HepG2 (cell line): ENCODE results near the gene TMEM127. TPM values are rescaled to one million over a fixed set of nuclear protein-coding genes. Genes with fewer than 3 reads are reported as not detected.

Source experiments
- BCL6 ChIP-seq: IDR thresholded peaks from 2 replicates; pipeline ENCODE4 v1.6.1; 2016; ENCODE audit warnings: missing genetic modification reagents, missing compliant biosample characterization
- CC2D1A ChIP-seq: sonication (generic); formaldehyde crosslinking; IDR thresholded peaks from 2 replicates; pipeline ENCODE4 v1.8.1; 2023; ENCODE audit warnings: mild to moderate bottlenecking, missing genetic modification reagents
- CREM ChIP-seq, 2 experiments: sonication (generic) in 1 of 2; formaldehyde crosslinking in 1 of 2; IDR thresholded peaks; 2 replicates each; pipeline versions ENCODE4 v1.4.0 to v1.6.1; 2016 to 2020; ENCODE audit warnings: antibody characterized with exemption in 1 of 2, mild to moderate bottlenecking in 1 of 2, missing genetic modification reagents in 1 of 2
- DNMT3B ChIP-seq: conservative IDR thresholded peaks from 2 replicates; pipeline ENCODE4 v1.6.1; 2016; ENCODE audit warnings: missing biosample characterization, control low read depth
- ELK4 ChIP-seq: sonication (generic); formaldehyde crosslinking; IDR thresholded peaks from 2 replicates; pipeline ENCODE4 v1.9.0; 2021; ENCODE audit warnings: missing genetic modification reagents, borderline replicate concordance
- FOXA1 ChIP-seq, 2 experiments: fragments of 450-650 bp in 1 of 2; sonication (generic) in 1 of 2; formaldehyde crosslinking in 1 of 2; IDR thresholded peaks; 2 replicates each; pipeline versions ENCODE4 v1.4.0 to v1.6.1; 2016 to 2020; ENCODE audit warnings: missing genetic modification reagents in 1 of 2
- GATA4 ChIP-seq: sonication (generic); IDR thresholded peaks from 2 replicates; pipeline ENCODE4 v1.6.1; 2016; ENCODE audit warnings: antibody characterized with exemption, low read depth, borderline replicate concordance
- GATAD2A ChIP-seq: IDR thresholded peaks from 2 replicates; pipeline ENCODE4 v1.6.1; 2016
- JUN ChIP-seq: sonication (generic); formaldehyde crosslinking; IDR thresholded peaks from 2 replicates; pipeline ENCODE4 v1.4.0; 2020; ENCODE audit warnings: mild to moderate bottlenecking, missing genetic modification reagents
- KLF13 ChIP-seq: sonication (generic); formaldehyde crosslinking; IDR thresholded peaks from 2 replicates; pipeline ENCODE4 v1.4.0; 2020; ENCODE audit warnings: mild to moderate bottlenecking, missing genetic modification reagents
- KLF15 ChIP-seq: sonication (generic); formaldehyde crosslinking; IDR thresholded peaks from 2 replicates; pipeline ENCODE4 v1.8.1; 2023; ENCODE audit warnings: borderline replicate concordance, mild to moderate bottlenecking, inconsistent platforms, missing genetic modification reagents, mixed read lengths
- MAX ChIP-seq: IDR thresholded peaks from 2 replicates; pipeline ENCODE4 v1.6.1; 2012; ENCODE audit warnings: inconsistent platforms
- MLXIP ChIP-seq: sonication (generic); formaldehyde crosslinking; IDR thresholded peaks from 2 replicates; pipeline ENCODE4 v1.9.0; 2021; ENCODE audit warnings: missing genetic modification reagents, borderline replicate concordance
- NCOA5 ChIP-seq: sonication (generic); formaldehyde crosslinking; IDR thresholded peaks from 2 replicates; pipeline ENCODE4 v1.4.0; 2020; ENCODE audit warnings: missing genetic modification reagents
- RFX3 ChIP-seq: IDR thresholded peaks from 2 replicates; pipeline ENCODE4 v1.6.1; 2016; ENCODE audit warnings: missing biosample characterization, missing genetic modification reagents
- RNF2 ChIP-seq: fragments of 450-650 bp; conservative IDR thresholded peaks from 2 replicates; pipeline ENCODE4 v1.6.1; 2016; ENCODE audit warnings: low read depth
- SMAD9 ChIP-seq: sonication (generic); formaldehyde crosslinking; IDR thresholded peaks from 2 replicates; pipeline ENCODE4 v1.5.1; 2020; ENCODE audit warnings: mild to moderate bottlenecking, missing genetic modification reagents
- SNRNP70 ChIP-seq: fragments of 200-400 bp; formaldehyde crosslinking; IDR thresholded peaks from 2 replicates; pipeline ENCODE4 v1.6.1; 2017; ENCODE audit warnings: mild to moderate bottlenecking, low read depth, low read length, moderate library complexity
- SP5 ChIP-seq: IDR thresholded peaks from 2 replicates; pipeline ENCODE4 v1.6.1; 2016; ENCODE audit warnings: low read depth, borderline replicate concordance
- SYNCRIP ChIP-seq: fragments of 200-400 bp; formaldehyde crosslinking; IDR thresholded peaks from 2 replicates; pipeline ENCODE4 v1.6.1; 2018; ENCODE audit warnings: mild to moderate bottlenecking, low read depth, low read length; ENCODE audit not compliant: insufficient read depth
- TAF1 ChIP-seq: sonication (generic); formaldehyde crosslinking; IDR thresholded peaks from 2 replicates; pipeline ENCODE4 v1.4.0; 2020; ENCODE audit warnings: missing genetic modification reagents
- ZEB1 ChIP-seq: IDR thresholded peaks from 2 replicates; pipeline ENCODE4 v1.6.1; 2012; ENCODE audit warnings: mild to moderate bottlenecking, low read depth, inconsistent platforms; ENCODE audit not compliant: insufficient replicate concordance
- ZFP36L1 ChIP-seq: sonication (generic); formaldehyde crosslinking; IDR thresholded peaks from 2 replicates; pipeline ENCODE4 v1.8.0; 2022; ENCODE audit warnings: mild to moderate bottlenecking, missing genetic modification reagents, moderate library complexity
- ZFP82 ChIP-seq: sonication (generic); formaldehyde crosslinking; IDR thresholded peaks from 2 replicates; pipeline ENCODE4 v1.5.1; 2020; ENCODE audit warnings: mild to moderate bottlenecking, missing genetic modification reagents, borderline replicate concordance
- ZNF143 ChIP-seq: sonication (generic); formaldehyde crosslinking; IDR thresholded peaks from 2 replicates; pipeline ENCODE4 v1.4.0; 2020; ENCODE audit warnings: missing genetic modification reagents
- ZNF451 ChIP-seq: sonication (generic); formaldehyde crosslinking; IDR thresholded peaks from 2 replicates; pipeline ENCODE4 v1.5.0; 2020; ENCODE audit warnings: mild to moderate bottlenecking, missing genetic modification reagents
- ZNF468 ChIP-seq: sonication (generic); formaldehyde crosslinking; IDR thresholded peaks from 2 replicates; pipeline ENCODE4 v1.8.0; 2022; ENCODE audit warnings: mild to moderate bottlenecking, moderate library complexity, missing genetic modification reagents
- polyA plus RNA-seq, 8 experiments: library from polyadenylated mRNA; depleted of rRNA in 3 of 8; stranded (reverse) in 7 of 8; unstranded in 1 of 8; fragments of >200 nt; fragmentation: Illumina TruSeq in 4 of 8; extraction: Trizol in 4 of 8; gene quantifications; 2 replicates each; pipeline versions ENCODE4 v1.2.1 to v1.2.3, GENCODE V29; 2011 to 2016; ENCODE audit warnings: low read depth in 4 of 8, missing spikeins in 1 of 8, mixed read lengths in 1 of 8; ENCODE audit not compliant: insufficient read depth in 1 of 8
- total RNA-seq, 5 experiments: library from RNA; depleted of rRNA; stranded (reverse); fragments of >200 nt; fragmentation: Illumina TruSeq; extraction: Trizol; gene quantifications; 2 replicates each; pipeline ENCODE4 v1.2.3, GENCODE V29; 2016; ENCODE audit warnings: low read depth in 1 of 5

Gene TMEM127
- total and polyA plus RNA-seq, 2 of the 13 experiments (the other 11 are each of a cell fraction or from before 2014, with no cell fraction given), result 21.5 to 33.9 TPM

GRCh38 chr2:96305091-96305978 lies 39.5 kb upstream of the TMEM127 start, which contains the start of gene SNRNP200 (continued):
- TF ChIP-seq MLXIP (CRISPR knock-in tag) (peak; percentile 83; the same call in 1 of the 2 replicates), RFX3 (CRISPR knock-in tag) (no peak), TAF1 (CRISPR knock-in tag) (peak; percentile 89), SNRNP70 (no peak), SP5 (CRISPR knock-in tag) (peak; percentile 66), GATAD2A (CRISPR knock-in tag) (no peak), JUN (CRISPR knock-in tag) (peak; percentile 84), CC2D1A (CRISPR knock-in tag) (peak; percentile 96; the same call in 1 of the 2 replicates), ZNF451 (CRISPR knock-in tag) (peak; percentile 57), SMAD9 (CRISPR knock-in tag) (no peak; the same call in 1 of the 2 replicates), ZNF468 (CRISPR knock-in tag) (peak; percentile 55; the same call in 1 of the 2 replicates), GATA4 (peak; percentile 87), RNF2 (peak; percentile 53; the same call in 1 of the 2 replicates), KLF15 (CRISPR knock-in tag) (peak; percentile 93), KLF13 (peak; percentile 82), ZFP82 (CRISPR knock-in tag) (peak; percentile 94; the same call in 1 of the 2 replicates), ZEB1 (no peak), ELK4 (peak; percentile 98; the same call in 1 of the 2 replicates), NCOA5 (CRISPR knock-in tag) (no peak; the same call in 1 of the 2 replicates), BCL6 (CRISPR knock-in tag) (peak; percentile 63; the same call in 1 of the 2 replicates), FOXA1 (IDR thresholded peaks at IDR 0.05) (no peak), FOXA1 (CRISPR knock-in tag; IDR thresholded peaks at IDR 0.05) (no peak), DNMT3B (CRISPR knock-in tag) (no peak), ZFP36L1 (CRISPR knock-in tag) (0 out of 2 replicates have a peak, but pooled peaks have one; percentile 34), SYNCRIP (no peak), MAX (peak; percentile 96), CREM (IDR thresholded peaks at IDR 0.05) (peak; percentile 94), CREM (CRISPR knock-in tag; IDR thresholded peaks at IDR 0.05) (no peak), ZNF143 (peak; percentile 84)
